HG03558 (cell line): ENCODE results near the gene TERB1.

ENCODE experiments used
- ATAC-seq: cut with Tn5 transposase; IDR thresholded peaks from one replicate; pipeline ENCODE4 v1.9.1; 2021; ENCODE audit warnings: moderate number of reproducible peaks; ENCODE audit not compliant: unreplicated experiment; ENCODE audit errors: extremely low read depth

Gene TERB1

DNA sequence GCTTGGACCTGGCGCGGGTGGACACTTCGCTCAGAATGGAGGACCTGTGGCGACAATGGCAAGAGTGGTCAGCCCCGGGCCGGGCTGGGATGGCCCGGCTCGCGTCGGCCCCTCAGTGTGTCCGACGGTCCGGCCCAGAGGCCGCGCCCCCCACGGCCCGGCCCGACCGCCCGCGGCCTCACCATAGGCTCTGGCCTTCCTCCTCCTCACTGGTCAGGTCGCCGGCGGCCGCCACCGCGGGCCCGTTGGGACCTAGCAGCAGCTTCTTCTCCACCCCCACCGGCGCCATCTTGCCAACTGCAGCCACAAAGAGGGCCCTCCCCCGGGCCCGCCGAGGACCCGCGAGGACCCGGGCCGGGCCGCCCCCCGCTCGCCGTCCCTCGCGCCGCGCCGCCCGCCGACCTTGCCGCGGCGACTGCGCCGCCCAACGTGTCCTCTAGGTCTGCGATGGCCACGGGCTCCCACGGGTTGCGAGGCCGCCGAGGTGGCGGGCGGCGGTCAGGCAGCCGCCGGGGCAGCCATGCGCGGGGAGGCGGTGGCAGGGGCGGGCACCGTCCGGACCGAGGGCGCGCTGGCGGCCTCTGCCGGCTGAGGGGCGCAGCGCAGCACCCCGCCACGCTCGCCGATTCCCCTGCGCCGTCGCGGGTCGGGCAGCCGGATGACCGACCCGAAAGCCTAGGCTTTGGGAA, 49.9 kb downstream of the TERB1 start, which contains the start of gene DYNC1LI2:
DYNC1LI2 (minus strand) TSS at position 307 of the 689 bp plus-strand sequence; CDS start at position 289, 18 bp downstream.
- peak; percentile 62 for ATAC-seq

DNA sequence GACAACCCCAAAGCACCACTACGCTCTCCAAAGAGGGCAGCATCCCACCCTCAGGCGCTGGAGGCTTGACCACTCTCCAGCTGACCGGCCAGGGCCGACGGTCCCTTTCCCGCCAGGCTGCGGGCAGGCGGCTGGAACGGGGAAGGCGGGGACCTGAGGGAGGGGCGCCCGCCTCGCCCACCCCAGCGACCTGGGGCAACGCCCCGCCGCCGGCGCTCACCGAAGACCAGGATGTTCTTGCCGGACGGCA, 50.4 kb downstream of the TERB1 start:
- ATAC-seq, result no peak

DNA sequence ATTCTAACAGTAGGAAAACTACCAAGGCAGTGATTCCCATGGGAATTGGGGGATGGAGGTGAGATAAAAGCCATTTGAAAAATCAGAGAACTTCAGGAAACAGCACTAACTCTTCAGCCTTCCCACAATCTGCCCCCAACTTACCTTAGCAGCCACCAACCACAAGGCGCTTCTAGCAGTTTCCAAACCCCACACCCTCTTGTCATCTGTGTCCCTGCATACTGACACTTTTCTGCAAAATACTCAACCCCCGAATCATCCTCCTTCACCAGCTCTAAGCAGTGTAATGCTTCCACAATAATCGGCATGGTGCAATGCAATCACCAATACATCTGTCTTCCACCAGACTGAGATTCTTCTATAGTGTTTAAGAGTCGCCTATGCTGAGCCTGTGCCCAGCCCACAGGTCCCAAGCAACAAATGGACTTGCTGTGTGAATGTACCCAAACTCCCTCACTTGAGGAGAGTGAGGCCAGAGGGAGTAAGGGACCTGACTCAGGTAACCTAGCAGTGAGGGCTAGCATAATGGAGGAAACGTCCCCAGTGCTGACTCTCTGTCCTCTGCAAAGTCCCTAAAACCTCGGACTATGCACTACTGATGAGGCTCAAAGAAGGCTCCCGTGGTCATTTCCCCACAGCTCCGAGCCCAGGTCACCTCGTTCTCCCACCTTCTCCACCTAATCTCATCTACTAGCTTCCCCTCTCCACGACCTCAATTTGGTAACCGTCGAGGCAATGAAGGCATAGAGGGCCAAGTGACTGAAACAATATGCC, 50.9 kb downstream of the TERB1 start:
- ATAC-seq, result no peak

DNA sequence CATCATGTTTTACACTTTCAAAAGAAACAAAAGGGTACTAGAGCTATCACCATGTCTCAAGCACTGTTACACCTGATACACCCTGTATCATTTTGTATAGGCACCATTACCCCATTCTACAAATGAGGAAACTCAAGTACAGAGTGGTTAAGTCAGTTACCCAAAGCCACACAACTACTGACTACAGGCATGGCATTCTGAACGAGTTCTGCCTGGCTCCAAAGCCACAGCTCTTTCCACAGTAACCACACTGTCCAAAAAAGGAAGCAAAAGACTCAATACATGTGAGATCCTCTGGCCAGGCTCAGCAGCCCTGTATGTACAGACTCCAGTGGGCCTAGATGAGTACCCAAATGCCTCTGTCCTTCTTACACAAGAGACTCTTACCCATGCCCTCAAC, 54.7 kb downstream of the TERB1 start:
- ATAC-seq, result no peak

DNA sequence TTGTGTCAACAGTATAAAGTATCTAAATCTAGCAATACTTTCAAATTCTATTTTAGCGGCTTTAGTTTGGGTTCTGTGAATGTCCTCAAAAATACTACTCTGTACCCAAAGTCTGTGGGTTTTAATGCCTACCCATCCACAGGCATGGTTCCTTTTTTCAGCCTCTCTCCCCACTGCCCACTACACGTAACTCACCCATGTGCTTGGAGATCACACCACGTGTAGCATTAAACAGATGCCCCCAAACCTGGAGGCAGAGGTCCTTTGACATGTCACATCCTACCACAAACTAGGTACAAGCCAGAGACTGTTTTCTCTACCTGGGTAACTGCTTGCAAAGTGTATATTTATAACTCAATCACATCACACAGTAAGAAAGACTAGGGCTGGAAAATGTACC, 55.3 kb downstream of the TERB1 start:
- no peak for ATAC-seq

DNA sequence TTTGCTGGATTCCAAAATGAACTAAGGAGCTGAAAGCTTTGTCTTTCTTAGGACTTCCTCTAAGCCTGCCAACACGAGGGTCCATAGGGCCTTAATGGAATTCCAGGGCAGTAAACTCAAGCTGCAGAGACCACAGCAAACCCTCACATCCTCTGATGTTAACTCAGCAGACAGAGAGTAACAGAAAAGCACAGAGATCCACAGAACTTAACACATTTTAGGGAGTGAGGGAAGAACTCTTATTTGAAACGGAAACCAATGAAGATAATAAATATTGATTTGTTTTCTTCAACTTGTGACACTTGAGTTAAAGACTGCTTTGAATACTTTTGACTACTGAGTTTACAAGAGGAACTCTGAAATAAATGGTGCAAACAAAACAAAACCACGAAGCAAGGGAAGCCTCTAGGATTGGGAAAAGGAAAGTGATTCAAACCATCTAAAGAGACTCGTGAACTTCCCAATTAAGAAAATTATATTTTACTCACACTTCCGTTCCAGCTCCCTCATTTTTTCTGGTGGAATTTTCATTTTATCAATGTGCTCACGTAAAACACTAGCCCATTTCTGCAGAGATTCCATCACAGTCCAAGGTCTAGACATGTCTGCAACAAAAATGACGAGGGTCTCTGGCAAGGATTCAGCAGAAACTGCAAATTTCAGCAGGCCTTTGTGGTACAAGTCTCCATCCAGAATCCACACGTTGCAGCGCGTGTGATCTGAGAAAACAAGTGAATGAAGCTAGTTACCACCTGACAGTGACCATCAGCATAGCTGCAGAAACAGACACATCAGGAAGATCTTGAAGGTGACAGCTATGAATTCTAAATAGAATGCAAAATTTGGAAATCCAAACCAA, 59.2 kb downstream of the TERB1 start:
- no peak for ATAC-seq

DNA sequence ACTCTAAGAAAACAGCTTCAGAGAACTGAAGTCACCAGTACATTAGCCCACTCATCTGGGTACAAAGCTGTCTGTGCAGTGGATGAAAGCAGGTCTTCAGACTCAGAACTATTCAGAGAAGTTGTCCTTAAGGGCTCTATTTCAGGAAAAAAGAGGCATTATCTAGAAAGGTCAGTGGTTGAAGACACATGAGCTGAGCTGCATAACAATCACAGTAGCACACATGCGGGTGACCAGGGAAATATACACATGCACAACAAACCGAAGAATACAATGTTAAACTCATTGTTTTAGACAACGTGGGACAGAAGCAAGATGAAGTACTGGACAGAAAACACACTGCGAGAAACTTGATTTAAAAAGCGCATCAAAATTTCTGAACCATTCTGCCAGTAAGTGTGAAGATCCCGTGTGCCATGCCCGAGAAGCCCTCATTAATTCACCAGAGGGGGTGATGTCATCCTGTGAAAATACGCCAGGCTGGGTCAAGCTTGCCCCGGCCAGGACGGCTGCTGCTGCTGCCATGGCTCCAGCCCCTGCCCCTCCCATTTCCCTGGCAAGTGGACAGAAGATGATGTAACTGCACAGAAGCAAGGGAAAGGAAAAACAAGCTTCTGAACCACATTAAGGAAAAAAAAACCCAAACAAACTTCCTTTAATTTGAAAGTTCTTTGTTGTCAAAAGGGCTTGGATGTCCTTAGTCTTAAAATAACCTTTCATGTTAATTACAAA, 60.0 kb downstream of the TERB1 start:
- no peak for ATAC-seq

DNA sequence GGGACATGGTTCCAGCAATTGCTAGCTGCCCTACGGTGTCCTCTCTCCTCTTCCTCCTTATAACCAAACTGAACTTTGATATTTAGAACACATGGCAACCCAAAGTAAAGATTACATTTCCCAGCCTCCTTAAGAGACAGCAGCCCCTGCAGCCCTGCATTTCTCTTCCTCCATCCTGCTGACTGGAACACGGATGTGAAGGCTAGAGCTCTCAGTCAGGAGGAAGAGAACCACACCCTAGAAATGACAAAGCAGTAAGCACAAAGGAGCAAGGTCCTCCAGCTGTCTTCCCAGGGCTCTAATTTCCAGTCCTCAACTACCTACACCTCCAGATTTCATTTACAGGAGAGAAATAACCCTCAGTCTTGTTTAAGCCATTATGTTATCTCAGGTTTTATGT, 60.9 kb downstream of the TERB1 start:
- no peak for ATAC-seq

DNA sequence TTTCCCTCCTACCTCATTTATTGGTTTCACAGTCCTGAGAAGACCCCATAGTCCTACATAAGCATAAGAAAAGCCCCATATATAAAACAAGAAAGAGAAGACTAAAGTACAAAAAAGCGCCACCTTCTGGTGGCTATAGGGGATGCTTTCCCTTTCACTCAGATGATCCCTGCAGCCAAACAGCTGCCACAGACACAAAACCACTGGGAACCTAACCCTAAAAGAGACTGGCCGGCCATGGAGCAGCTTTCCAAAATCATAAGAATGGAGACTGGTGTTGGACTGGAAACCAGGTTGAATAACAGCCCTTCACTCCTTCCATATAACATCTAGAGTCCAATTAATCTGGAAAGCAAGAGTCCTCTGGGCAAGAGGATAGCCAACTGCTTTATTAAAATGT, 61.4 kb downstream of the TERB1 start:
- no peak for ATAC-seq

DNA sequence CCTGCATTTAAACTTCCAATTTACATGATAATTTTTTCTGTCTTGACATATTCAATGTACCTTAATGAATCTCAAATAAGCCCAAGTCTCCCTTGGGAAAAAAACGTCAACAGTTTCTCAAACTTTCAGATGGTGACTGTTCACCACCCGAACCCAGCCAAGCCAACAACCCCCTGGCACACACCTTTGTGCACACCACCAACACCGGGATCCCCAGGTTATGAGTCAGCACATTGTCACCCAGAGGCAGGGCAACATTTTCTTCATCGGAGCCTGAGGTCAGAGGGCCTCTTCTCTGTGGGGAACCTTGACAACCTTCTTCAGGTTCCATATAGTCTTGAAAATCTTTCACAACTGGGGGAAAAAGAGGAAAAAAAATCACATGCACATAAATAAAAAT, 65.5 kb downstream of the TERB1 start:
- ATAC-seq, result no peak

DNA sequence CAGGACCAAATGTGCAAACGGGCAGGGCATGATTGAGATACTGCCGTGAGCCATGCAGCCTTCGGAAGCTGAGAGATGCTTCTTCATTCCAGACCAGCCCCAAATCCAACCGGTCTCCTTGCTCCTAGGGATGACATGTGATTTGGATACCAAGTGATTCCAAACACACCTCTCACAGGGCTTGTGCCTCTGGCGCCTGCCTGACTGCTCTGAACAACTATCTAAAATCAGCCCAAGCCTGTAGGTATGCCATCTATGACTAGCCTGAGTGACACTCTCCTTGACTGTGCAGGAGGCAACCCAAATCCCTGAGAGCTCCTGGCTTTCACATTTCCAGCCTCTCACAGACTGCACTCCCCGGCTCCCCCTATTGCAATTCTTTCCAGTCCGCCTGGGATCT, 70.3 kb downstream of the TERB1 start:
- ATAC-seq, result no peak

DNA sequence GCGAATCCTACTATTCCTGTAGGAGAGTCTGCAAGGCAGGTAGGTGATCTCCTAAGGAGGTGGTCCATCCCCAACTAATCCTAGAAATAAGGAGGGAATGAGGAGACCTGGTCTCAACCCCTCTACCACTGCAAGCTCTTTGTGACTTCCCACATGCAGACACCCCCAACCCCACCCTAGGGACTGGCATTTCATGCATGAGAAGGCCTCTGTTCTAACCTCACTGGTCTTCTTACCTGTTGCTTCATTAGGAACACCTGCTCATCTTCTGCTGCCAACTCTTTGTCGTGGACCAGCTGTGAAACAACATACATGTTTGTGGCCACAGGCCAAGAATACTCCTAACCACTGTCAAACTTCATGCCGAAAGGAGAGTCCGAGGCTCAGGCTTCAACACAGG, 72.6 kb downstream of the TERB1 start:
- no peak for ATAC-seq

DNA sequence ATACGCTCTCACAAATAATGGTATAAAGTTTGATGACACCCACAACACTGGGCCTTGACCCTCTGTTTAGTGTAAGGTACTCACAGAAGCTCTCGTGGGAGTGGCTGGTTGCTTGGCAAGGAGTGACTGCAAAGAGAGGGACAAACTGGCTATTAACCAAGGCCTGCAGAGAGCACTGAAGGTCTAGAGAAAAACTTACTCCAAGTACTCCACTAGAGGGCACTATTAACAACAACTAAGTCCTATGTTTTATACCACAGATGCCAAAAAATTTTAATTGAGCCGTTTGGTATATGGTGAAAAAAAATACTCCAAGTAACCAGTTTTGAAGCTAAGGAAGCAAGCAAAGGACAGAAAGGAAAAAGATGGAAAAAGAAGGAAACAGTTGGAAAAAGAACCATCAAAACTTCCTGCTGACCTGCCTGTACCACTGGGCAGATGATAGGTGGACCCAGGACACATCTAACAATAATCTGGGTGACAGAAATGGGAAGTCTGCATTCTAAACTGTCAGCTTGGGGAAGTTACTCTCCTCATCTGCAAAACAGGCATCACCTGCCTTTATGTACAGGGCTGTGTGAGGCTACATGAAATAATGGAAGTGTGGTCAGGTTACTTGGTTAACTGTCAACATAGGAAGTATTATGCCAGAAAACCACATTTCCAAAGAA, 73.1 kb downstream of the TERB1 start:
- ATAC-seq, result no peak

DNA sequence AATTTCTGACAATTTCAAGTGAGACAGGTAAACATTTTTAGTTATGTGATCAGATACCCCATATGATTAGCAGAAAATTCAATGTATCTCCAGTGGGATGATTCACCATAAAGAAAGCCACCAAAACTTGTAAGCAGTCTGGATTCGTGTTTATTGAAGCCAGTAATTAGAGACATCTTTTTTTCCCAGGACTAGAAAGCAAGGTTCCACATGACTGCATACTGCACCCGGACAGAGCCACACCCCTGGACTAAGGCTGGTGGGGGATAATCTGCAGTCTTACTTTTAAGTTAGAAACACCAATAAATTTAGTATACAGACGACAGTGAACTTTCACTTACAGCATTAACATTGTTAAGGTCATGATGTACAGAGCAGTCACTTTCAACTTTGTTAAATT, 80.6 kb downstream of the TERB1 start:
- no peak for ATAC-seq

DNA sequence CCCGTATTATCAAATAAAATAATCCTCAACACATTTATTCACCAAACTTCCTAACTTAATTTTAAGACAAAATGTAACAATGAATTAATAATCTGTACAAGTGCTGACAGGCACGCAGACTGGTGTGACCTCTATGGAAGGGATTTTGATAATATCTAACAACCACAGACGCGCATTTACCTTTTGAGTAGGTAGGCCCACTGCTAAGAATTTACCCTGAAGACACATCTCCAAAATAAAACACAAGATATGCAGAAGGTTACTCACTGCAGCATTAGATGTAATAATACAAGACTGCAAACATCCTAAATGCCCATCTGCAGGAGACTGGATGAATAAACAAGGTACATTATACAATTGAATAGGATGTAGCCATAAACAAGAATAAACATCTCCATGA, 82.1 kb downstream of the TERB1 start:
- ATAC-seq, result no peak

DNA sequence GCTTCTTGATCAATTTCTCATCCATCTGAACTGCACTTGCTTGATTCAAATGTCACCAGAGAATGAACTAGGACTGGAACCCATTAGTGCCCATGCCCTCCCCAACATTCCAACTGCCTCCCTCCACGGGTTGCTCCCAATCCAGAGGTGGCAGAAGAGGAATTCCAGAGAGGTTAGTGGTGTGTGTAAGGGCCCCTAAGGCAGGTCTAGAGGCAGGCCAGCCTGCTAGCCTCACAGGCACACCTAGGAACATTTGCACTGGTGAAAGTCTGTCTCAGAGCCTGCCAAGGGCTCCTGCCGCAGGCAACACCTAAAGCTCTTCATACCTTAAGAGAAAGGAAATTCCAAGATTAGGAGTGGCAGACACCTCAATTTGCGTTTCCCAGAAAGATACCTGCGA, 83.6 kb downstream of the TERB1 start:
- ATAC-seq, result no peak

DNA sequence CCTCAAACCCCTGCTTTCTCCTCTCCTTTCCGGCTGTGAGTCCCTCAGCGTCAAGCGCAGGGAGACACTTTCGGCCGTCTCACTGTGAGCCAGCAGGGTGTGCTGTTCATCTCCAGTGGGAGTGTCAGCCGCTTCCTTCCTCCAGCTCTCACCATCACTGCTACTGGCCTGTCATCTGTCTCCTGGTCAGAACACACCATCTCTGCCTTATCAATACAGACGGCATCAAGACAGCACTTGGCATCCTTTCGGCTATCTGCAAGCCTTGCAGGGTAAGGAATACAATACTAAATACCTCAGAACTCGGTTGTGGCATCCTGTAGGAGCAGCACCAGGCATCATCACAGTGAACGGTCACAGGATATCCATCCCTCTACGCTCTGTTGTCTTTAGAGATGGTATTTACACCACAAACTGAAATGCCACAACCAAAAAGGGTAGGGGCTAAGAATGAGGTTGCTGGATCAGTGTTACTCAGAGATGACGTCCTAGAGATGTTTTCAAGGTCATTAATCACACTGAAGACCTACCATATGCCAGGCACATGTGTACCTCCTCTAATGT, 84.2 kb downstream of the TERB1 start:
- no peak for ATAC-seq

DNA sequence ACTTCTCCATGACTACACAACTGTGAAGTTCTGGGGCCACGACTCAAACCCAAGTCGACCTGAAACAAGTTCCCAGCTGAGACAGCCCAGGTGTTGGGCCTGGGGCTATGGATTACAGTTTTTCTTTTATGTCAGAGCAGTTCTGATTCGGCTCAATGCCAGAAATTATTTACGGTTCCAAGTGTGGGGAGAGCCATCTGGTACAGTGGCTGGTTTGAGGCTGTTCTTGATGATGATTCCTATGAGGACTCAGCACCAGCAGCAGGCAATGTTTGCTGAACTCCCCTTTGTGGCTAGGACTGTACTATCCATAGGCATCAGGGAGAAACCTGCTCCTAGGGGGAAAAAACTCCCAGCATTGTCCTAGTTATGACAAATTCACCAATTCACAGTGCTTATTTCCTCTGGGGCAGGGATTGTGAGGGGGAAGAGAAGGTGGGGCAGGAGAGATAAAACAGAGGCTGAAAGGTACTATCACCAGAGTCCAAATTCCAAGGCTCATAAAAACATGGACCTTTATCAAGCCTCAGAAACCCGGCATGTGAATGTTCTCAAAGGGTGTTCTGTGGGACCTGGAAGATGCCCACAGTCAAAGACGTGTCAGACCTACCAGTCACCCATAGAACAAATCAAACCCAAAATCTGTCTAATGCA, 86.6 kb downstream of the TERB1 start:
- ATAC-seq, result no peak

DNA sequence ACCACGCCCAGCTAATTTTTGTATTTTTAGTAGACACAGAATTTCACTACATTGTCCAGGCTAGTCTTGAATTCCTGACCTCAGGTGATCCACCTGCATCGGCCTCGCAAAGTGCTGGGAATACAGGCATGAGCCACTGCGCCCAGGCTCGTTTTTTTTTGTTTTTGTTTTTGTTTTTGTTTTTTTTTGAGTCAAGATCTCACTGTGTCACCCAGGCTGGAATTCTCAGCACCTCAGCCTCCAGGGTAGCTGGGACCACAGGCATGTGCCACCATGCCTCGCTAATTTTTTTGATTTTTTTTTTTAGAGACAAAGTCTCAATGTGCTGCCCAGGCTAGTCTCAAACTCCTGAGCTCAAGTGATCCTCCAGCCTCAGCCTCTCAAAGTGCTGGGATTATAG, 87.3 kb downstream of the TERB1 start:
- no peak for ATAC-seq
